HFF-Myc (cell line): Measurements from ENCODE around the gene STK33.
"Not testable (repeated sequence)": the region's sequence is repeated elsewhere in the genome, so short reads cannot be mapped to it uniquely, and the experiment has no call there.

Experiments used
- DNase-seq: peaks from one replicate; pipeline ENCODE4 v3.0.0-alpha.2; 2011; ENCODE audit warnings: low read depth; ENCODE audit errors: extremely low read depth
- H3K4me3 ChIP-seq: replicated peaks from 2 replicates; pipeline ENCODE4 v1.5.1; 2011; ENCODE audit warnings: low read depth, mild to moderate bottlenecking, control low read depth, low read length
- CTCF ChIP-seq: IDR thresholded peaks from 2 replicates; pipeline ENCODE4 v1.5.1; 2012; ENCODE audit warnings: mild to moderate bottlenecking, low read depth, low read length, control low read depth; ENCODE audit errors: missing control alignments

STK33 gene

GRCh38 chr11:8501836-8502235 lies 92.2 kb downstream of the STK33 start:
- no peak for TF ChIP-seq CTCF
- H3K4me3 ChIP-seq = no peak overlapping the region
- DNase-seq = no peak

GRCh38 chr11:8488395-8488794 lies 105.6 kb downstream of the STK33 start:
- no peak for TF ChIP-seq CTCF
- DNase-seq = no peak
- no peak overlapping the region for H3K4me3 ChIP-seq

DNA sequence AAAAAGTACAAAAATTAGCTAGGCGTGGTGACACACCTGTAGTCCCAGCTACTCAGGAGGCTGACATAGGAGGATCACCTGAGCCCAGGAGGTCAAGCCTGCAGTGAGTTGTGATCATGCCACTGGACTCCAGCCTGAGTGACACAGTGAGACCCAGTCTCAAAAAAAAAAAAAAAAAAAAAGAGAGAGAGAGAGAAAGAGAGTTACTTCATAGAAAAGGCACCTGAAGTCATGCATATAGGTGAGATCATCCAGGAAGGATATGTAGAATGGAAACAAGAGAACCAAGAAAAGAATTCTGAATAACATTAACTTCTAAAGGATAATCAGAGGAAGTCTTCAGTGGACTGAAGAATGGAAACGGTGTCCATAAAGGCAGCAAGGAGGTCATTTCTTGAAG lies 106.8 kb downstream of the STK33 start:
- TF ChIP-seq CTCF = no peak
- no peak overlapping the region for H3K4me3 ChIP-seq
- DNase-seq = no peak

DNA sequence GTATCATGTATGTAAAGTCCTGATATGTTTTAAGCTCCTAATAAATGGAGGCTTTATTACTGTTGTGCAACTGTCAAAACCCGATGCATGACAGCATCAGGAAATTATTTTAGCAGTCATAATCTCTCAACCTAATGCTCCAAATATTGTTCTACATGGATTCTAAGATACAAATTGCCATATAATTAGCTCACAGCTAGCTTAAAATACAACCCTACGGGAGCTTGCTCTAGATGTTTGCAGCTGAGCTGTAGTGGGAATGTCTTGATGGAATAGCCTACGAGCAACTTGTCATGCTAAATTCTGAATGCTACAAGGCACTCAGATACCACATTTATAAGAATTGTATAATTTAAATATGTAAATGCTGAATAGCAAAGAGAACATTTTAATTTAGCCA lies 109.8 kb downstream of the STK33 start:
- DNase-seq = no peak
- no peak overlapping the region for H3K4me3 ChIP-seq
- TF ChIP-seq CTCF = no peak

- DNase-seq = no peak
- no peak for TF ChIP-seq CTCF
- no peak overlapping the region for H3K4me3 ChIP-seq
Measured at GRCh38 chr11:8480858-8481257, 113.2 kb downstream of the STK33 start.

GRCh38 chr11:8477680-8478079 lies 116.3 kb downstream of the STK33 start:
- DNase-seq = no peak
- no peak for TF ChIP-seq CTCF
- no peak overlapping the region for H3K4me3 ChIP-seq

- no peak overlapping the region for H3K4me3 ChIP-seq
- DNase-seq = no peak
Measured at GRCh38 chr11:8477151-8477550, 116.9 kb downstream of the STK33 start.

DNA sequence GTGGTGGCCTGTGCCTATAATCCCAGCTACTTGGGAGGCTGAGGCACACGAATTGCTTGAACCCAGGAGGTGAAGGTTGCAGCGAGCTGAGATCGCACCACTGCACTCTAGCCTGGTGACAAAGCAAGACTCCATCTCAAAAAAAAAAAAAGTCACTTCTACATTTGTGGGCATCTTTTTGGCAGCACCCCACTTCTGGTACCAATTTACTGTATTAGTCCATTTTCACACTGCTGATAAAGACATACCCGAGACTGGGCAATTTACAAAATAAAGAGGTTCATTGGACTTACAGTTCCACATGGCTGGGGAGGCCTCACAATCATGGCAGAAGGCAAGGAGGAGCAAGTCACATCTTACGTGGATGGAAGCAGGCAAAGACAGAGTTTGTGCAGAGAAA lies 126.2 kb downstream of the STK33 start:
- not testable (repeated sequence) for DNase-seq, H3K4me3 ChIP-seq

More at GRCh38 chr11:8477151-8477550, 116.9 kb downstream of the STK33 start:
- TF ChIP-seq CTCF = no peak

GRCh38 chr11:8467356-8467755 lies 126.7 kb downstream of the STK33 start:
- DNase-seq, H3K4me3 ChIP-seq: not testable (repeated sequence)

GRCh38 chr11:8466884-8467283 lies 127.1 kb downstream of the STK33 start:
- H3K4me3 ChIP-seq, DNase-seq: not testable (repeated sequence)
